ENCODE results near the gene PLCD3. TPM values are rescaled to one million over a fixed set of nuclear protein-coding genes. Genes with fewer than 3 reads are reported as not detected.

The PLCD3 gene
- total and polyA plus RNA-seq, 11 donors = 92.8 to 207 (median 114) TPM

GRCh38 chr17:45120558-45120957, 11.8 kb downstream of the PLCD3 start:
- WGBS, 4 donors = 69 to 90% (median 87%) methylated on average over 8 to 22 of the region's 22 CpGs
- Histone ChIP-seq H3K27me3 (no peaks in the 10 kb centered on the region), H3K27ac (no peak overlapping the region), H3K36me3 (peaks cover 0 to 47% (median 27%) of the 10 kb centered on the region in 9 donors), H3K9me3 (no peaks in the 10 kb centered on the region), H3K4me3 (no peak overlapping the region), H3K4me1 (peaks cover 5 to 32% (median 19%) of the 10 kb centered on the region in 12 donors)
- TF ChIP-seq POLR2A (IDR thresholded peaks at IDR 0.05) (no peak), CTCF (IDR thresholded peaks at IDR 0.05) (no peak)
- intact Hi-C loops (cut with DNase I) = loop anchor here in 2 of 10 donors (10.0 kb wide), 1 partner anchor 346 kb away; no protein-coding TSS in a partner anchor
- DNase-seq (no peak), ATAC-seq (no peak)

- peaks cover 0 to 47% (median 27%) of the 10 kb centered on the region in 9 donors for H3K36me3 ChIP-seq
- TF ChIP-seq CTCF (IDR thresholded peaks at IDR 0.05) (no peak), POLR2A (IDR thresholded peaks at IDR 0.05) (no peak)
- DNase-seq (no peak), ATAC-seq (no peak)
- no peaks in the 10 kb centered on the region for H3K9me3 ChIP-seq
- no peak overlapping the region for H3K4me3 ChIP-seq
- H3K27me3 ChIP-seq = no peaks in the 10 kb centered on the region
- intact Hi-C loops (cut with DNase I) = loop anchor here in 2 of 10 donors (10.0 kb wide), 1 partner anchor 345 kb away; no protein-coding TSS in a partner anchor
- H3K27ac ChIP-seq = no peak overlapping the region
- H3K4me1 ChIP-seq = peaks cover 5 to 32% (median 19%) of the 10 kb centered on the region in 12 donors
- WGBS, 4 donors = 83 to 92% (median 90%) methylated on average over 5 to 8 of the region's 8 CpGs
Observed at GRCh38 chr17:45119964-45120363, 12.4 kb downstream of the PLCD3 start.

GRCh38 chr17:45118691-45119090, 13.6 kb downstream of the PLCD3 start:
- Histone ChIP-seq H3K4me3 (no peak overlapping the region), H3K4me1 (peaks cover 0 to 20% (median 8%) of the 10 kb centered on the region in 12 donors), H3K27ac (no peak overlapping the region), H3K9me3 (no peaks in the 10 kb centered on the region), H3K36me3 (peaks cover 0 to 57% (median 27%) of the 10 kb centered on the region in 9 donors), H3K27me3 (no peaks in the 10 kb centered on the region)
- ATAC-seq (no peak), DNase-seq (no peak)
- intact Hi-C loops (cut with DNase I) = no loop called here
- WGBS, 4 donors = 93 to 95% (median 94%) methylated on average over 18 to 23 of the region's 23 CpGs
- TF ChIP-seq POLR2A (IDR thresholded peaks at IDR 0.05) (no peak), CTCF (IDR thresholded peaks at IDR 0.05) (no peak)

GRCh38 chr17:45117848-45118646, 14.3 kb downstream of the PLCD3 start:
- H3K27me3 ChIP-seq = no peaks in the 10 kb centered on the region
- H3K4me3 ChIP-seq = no peak overlapping the region
- TF ChIP-seq CTCF (IDR thresholded peaks at IDR 0.05) = no peak
- no peak for TF ChIP-seq POLR2A (IDR thresholded peaks at IDR 0.05)
- intact Hi-C loops (cut with DNase I) = no loop called here
- ATAC-seq = no peak
- peaks cover 0 to 14% (median 5%) of the 10 kb centered on the region in 12 donors for H3K4me1 ChIP-seq
- H3K27ac ChIP-seq = no peak overlapping the region
- H3K9me3 ChIP-seq = no peaks in the 10 kb centered on the region
- no peak for DNase-seq
- WGBS, 4 donors = 92 to 94% (median 93%) methylated on average over 20 of the region's 20 CpGs
- H3K36me3 ChIP-seq = peaks cover 0 to 63% (median 27%) of the 10 kb centered on the region in 9 donors
